ENCODE measurements around the gene PICK1. TPM values are rescaled to one million over a fixed set of nuclear protein-coding genes. Genes with fewer than 3 reads are reported as not detected.
"Not testable (repeated sequence)": the region's sequence is repeated elsewhere in the genome, so short reads cannot be mapped to it uniquely, and the experiment has no call there.

PICK1 gene
- total RNA-seq, 1 experiment from 2014 or later = 21.3 TPM

- in situ Hi-C loops (cut with HindIII; ENCODE audit: low pct_unique_long_range_greater_than_20kb, low sequenced_read_pairs); H3K36me3 ChIP-seq (ENCODE audit: control insufficient read depth, insufficient read depth, low read length): not testable (repeated sequence)
Measured at GRCh38 chr22:38117556-38117955, 60.4 kb downstream of the PICK1 start.

DNA sequence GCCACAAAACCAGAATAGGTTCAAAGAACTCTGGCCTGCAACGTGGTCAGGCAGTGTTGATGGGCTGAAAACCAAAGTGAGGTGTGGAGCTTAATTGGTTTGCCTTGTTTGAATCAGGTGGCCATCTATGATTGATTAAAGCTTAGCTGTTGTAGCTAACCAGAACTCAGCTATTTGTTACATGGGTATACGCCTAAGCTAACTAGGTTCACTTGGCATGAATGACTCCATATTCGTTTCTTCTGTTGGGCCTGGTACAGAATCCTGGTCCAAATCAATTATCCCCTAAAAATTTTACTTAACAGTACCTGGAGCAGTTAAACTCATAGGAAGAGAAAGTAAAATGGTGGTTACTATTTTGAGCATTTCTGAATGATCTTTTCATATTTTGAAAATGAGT lies 61.0 kb downstream of the PICK1 start:
- ChIA-PET POLR2A (no interaction called here), CTCF (no interaction called here)
- intact Hi-C loops (cut with micrococcal nuclease; ENCODE audit: unreplicated experiment) = no loop called here

More at GRCh38 chr22:38117556-38117955, 60.4 kb downstream of the PICK1 start:
- DNase-seq (ENCODE audit: low read depth, low spot score); BruUV-seq (replicated peaks); H3K27ac ChIP-seq (ENCODE audit: low read length); ATAC-seq; H3K4me3 ChIP-seq (ENCODE audit: low read depth in 2 of 2, low read length in 2 of 2); H3K4me1 ChIP-seq (ENCODE audit: control insufficient read depth, insufficient read depth, low read length); intact Hi-C loops (cut with micrococcal nuclease; ENCODE audit: unreplicated experiment); H3K27me3 ChIP-seq (ENCODE audit: control insufficient read depth, insufficient read depth, low read length); H3K9me3 ChIP-seq (ENCODE audit: control insufficient read depth, insufficient read depth, low read depth, low read length); CTCF ChIA-PET; POLR2A ChIA-PET: not testable (repeated sequence)

GRCh38 chr22:38118747-38119146 lies 61.5 kb downstream of the PICK1 start:
- BruUV-seq (replicated peaks) = not testable (repeated sequence)

More for the DNA sequence above, 61.0 kb downstream of the PICK1 start:
- in situ Hi-C loops (cut with HindIII; ENCODE audit: low pct_unique_long_range_greater_than_20kb, low sequenced_read_pairs) = no loop called here
- no peaks in the 10 kb centered on the region for H3K36me3 ChIP-seq (ENCODE audit: control insufficient read depth, insufficient read depth, low read length)
- no peaks in the 10 kb centered on the region for H3K27me3 ChIP-seq (ENCODE audit: control insufficient read depth, insufficient read depth, low read length)
- ATAC-seq (no peak), DNase-seq (ENCODE audit: low read depth, low spot score) (no peak)
- BruUV-seq (replicated peaks) = no TSS peak
- no peak overlapping the region for H3K27ac ChIP-seq (ENCODE audit: low read length)
- H3K4me1 ChIP-seq (ENCODE audit: control insufficient read depth, insufficient read depth, low read length) = no peaks in the 10 kb centered on the region
- no peak for TF ChIP-seq REST (IDR thresholded peaks at IDR 0.05; ENCODE audit: insufficient read depth in 1 of 2, low read depth in 2 of 2, low read length in 1 of 2)
- TF ChIP-seq, protein P1, sequence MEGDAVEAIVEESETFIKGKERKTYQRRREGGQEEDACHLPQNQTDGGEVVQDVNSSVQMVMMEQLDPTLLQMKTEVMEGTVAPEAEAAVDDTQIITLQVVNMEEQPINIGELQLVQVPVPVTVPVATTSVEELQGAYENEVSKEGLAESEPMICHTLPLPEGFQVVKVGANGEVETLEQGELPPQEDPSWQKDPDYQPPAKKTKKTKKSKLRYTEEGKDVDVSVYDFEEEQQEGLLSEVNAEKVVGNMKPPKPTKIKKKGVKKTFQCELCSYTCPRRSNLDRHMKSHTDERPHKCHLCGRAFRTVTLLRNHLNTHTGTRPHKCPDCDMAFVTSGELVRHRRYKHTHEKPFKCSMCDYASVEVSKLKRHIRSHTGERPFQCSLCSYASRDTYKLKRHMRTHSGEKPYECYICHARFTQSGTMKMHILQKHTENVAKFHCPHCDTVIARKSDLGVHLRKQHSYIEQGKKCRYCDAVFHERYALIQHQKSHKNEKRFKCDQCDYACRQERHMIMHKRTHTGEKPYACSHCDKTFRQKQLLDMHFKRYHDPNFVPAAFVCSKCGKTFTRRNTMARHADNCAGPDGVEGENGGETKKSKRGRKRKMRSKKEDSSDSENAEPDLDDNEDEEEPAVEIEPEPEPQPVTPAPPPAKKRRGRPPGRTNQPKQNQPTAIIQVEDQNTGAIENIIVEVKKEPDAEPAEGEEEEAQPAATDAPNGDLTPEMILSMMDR (IDR thresholded peaks at IDR 0.05) = no peak
- no peak for TF ChIP-seq TCF7L2 (IDR thresholded peaks at IDR 0.05; ENCODE audit: low read depth, low read length)
- no peak for TF ChIP-seq SIN3A (IDR thresholded peaks at IDR 0.05; ENCODE audit: borderline replicate concordance, insufficient read depth, low read depth, low read length)
- TF ChIP-seq POLR2AphosphoS5 (IDR thresholded peaks at IDR 0.05; ENCODE audit: low read depth, low read length) = no peak
- H3K4me3 ChIP-seq (ENCODE audit: low read depth in 2 of 2, low read length in 2 of 2) = no peak overlapping the region
- H3K9me3 ChIP-seq (ENCODE audit: control insufficient read depth, insufficient read depth, low read depth, low read length) = no peaks in the 10 kb centered on the region

More at GRCh38 chr22:38118747-38119146, 61.5 kb downstream of the PICK1 start:
- H3K27me3 ChIP-seq (ENCODE audit: control insufficient read depth, insufficient read depth, low read length); H3K36me3 ChIP-seq (ENCODE audit: control insufficient read depth, insufficient read depth, low read length); POLR2A ChIA-PET; H3K27ac ChIP-seq (ENCODE audit: low read length); H3K9me3 ChIP-seq (ENCODE audit: control insufficient read depth, insufficient read depth, low read depth, low read length); H3K4me1 ChIP-seq (ENCODE audit: control insufficient read depth, insufficient read depth, low read length); H3K4me3 ChIP-seq (ENCODE audit: low read depth in 2 of 2, low read length in 2 of 2); in situ Hi-C loops (cut with HindIII; ENCODE audit: low pct_unique_long_range_greater_than_20kb, low sequenced_read_pairs); intact Hi-C loops (cut with micrococcal nuclease; ENCODE audit: unreplicated experiment); ATAC-seq; CTCF ChIA-PET; DNase-seq (ENCODE audit: low read depth, low spot score): not testable (repeated sequence)
